Activated gamma-delta T cell treated with anti-CD3 and anti-CD28 coated beads, Interleukin-2, amount 50 U/mL, for 16 hours (primary cell): ENCODE data around the gene PLEKHA7.
"Not testable (repeated sequence)": the region's sequence is repeated elsewhere in the genome, so short reads cannot be mapped to it uniquely, and the experiment has no call there.

Experiments used
- DNase-seq: peaks from one replicate; pipeline ENCODE4 v3.0.0-alpha.2; 2020; ENCODE audit warnings: low read depth

PLEKHA7 gene

GRCh38 chr11:17010851-17011420, 3.3 kb downstream of the PLEKHA7 start:
- no peak for DNase-seq

- no peak for DNase-seq
Observed at GRCh38 chr11:17008099-17008498, 6.1 kb downstream of the PLEKHA7 start.

DNA sequence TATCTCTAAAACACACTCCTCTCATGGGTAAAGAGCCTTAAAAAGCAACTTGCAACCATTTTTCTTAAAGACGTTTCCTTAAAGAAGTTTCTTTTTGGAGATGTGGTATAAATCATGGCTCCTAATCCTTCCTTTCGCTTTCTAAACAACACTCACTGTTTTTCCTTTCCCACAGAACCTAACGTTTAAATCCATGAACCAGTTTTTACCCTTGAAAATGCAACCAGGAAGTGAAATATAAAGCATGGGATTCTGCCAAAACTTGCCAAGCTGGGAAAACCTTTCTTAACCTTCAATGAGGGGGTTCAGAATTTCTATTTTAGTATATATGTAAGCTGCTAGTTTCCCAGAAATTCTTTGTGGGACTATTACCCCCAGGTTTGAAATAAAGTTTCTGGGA, 8.6 kb downstream of the PLEKHA7 start:
- DNase-seq = no peak

DNA sequence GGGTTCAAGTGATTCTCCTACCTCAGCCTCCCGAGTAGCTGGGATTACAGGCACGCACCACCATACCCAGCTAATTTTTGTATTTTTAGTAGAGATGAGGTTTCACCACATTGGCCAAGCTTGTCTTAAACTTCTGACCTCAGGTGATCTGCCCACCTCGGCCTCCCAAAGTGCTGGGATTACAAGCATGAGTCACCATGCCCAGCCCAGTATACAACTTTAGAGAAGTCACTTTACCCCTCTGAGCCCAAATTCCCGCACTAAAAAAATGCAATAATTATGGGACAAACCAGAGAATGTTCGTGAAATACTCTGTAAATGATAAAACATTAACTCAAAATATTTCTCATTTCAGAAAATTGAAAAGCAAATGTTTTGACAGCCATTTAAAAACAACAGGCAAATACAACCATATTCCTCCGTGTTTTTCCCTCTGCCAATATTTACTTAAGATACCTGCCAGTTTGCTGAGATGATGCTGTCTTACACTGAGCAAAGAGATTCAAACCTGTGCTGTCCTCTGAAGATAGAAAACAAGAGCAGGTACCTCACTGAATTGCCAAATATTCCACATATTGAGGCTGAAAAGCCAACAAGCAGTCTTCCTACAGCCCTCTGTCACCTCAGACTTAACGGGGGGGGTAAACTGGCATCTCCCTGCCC, 9.6 kb downstream of the PLEKHA7 start:
- DNase-seq = no peak

DNA sequence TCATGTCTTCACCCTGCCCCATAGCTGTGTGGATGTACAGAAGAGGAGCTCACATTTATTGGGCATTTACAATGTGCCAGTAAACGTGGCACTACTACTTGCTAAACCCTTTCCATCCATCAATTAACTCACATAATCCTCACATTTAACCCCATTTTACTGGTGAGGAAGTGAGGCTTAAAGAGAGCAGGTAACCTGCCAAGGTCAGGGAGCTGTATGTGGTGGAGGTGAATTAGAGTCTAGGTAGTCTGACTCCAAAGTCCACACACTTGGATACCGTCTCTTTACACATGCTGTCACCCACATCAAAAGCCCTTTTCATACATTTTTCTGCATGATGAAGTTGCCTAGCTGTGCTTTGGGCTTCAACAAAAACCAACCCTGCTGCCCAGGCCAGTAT, 10.8 kb downstream of the PLEKHA7 start:
- DNase-seq = no peak

DNA sequence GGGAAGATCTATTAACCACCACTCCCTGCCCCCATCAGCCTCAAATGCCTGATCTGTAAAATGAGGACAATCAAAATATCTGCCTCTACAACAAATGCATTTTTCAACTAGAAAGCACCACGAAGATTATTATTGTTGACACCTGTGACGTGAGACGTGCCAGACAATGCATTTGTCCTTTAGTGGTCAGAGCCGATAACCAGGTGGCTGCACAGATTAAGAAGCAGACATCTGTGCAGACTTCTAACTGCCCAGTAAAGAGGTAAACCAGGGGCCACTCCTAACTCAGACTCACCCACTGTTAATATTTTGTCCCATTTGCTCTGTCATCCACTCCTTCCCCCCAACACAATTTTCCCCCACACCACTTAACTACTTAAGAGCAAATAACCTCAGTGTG, 11.7 kb downstream of the PLEKHA7 start:
- DNase-seq = no peak

- DNase-seq = no peak
Observed at GRCh38 chr11:17001806-17002205, 12.4 kb downstream of the PLEKHA7 start.

DNA sequence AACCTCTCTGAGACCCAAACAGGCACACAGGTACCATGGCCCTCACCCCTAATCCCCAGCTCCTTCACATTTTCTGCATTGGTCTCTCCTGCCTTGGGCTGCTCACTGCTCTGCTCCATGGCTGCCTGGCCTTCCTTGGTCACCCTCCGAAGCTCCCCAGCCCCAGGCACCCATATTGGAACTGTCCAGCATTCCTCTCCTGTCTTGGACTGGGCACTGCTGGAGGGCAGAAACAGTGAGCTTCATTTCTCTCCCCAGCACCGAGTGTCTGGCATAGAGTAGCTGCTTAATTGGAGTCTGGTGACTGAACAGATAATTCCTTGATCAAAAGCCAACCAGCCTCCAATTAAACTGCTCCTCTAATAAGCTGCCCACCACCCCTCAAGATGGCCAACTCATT, 13.2 kb downstream of the PLEKHA7 start:
- no peak for DNase-seq

GRCh38 chr11:17000253-17000652, 14.0 kb downstream of the PLEKHA7 start:
- not testable (repeated sequence) for DNase-seq

DNA sequence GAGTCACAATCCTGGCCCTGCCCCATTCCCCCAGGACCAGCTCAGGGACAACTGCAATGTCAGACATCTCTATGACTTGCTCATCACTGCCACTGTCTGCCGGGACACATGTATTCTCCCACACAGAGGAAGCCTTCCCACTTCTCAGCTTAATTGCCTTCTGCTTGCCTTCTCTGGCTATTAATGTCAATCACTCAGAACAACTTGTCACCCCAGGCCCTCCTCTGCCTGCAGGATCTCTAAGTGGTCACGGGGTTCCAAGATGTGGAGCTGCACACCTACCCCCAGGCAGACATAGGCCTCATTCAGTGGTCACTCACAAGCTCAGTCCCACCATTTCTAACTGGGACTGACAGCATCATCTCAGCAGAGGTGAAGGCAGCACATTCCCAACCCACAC, 15.1 kb downstream of the PLEKHA7 start:
- DNase-seq = no peak

DNA sequence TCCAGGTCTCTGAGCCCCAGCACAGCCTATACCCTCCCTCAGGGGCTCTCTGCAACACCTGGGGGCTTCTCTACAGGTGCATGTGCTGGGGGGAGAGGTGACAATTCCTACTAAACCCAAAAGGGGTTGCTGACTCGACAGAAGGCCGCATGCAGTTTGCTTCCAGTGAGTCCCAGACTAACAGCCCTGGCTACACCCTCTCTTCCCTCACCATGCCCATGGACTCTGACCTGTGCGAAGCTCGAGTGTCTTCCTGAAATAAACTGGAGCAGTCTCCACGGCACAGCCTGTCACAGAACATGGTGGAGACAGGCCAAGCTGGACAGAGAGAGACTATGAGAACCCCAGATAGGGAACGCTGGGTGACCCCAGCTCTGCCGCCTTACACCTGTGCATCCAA, 16.6 kb downstream of the PLEKHA7 start:
- DNase-seq = no peak

DNA sequence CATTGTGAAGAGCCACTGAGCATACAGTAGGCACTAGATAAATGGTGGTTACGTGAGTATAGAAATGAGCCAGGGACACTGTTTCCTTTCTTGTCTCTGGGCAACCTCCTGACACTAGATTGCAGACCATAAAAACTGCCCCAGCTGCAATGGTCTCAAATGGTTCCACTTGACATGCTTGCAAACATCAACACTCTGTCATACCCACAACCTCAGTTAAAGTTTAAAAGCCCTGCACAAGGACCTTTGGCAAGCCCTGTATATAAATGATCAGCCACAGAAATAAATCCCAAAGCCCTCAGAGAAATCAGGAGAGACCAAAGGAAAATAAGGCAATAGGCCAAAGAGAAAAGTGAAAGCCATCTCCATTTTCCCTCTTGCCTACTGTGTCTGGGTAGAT, 20.7 kb downstream of the PLEKHA7 start:
- DNase-seq = no peak

DNA sequence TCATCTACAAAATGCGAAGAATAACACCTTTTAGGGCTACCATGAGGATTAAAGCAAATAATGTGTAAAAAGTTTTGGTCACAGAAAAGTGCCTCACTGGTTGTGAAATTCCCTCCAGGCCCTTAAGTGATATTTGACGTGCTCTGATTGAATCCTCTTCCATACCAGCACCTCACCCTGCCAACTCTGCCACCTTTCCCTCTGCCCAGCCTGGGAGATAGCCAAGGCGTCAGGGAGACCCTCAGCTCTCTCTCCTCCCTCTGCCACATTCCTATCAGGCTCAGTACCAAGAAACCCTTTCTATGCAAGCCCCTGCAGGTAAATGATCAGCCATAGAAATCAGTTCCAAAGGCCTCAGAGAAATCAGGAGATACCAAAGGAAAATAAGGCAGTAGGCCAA, 21.4 kb downstream of the PLEKHA7 start:
- no peak for DNase-seq

GRCh38 chr11:16989554-16989953, 24.7 kb downstream of the PLEKHA7 start:
- DNase-seq = no peak

DNA sequence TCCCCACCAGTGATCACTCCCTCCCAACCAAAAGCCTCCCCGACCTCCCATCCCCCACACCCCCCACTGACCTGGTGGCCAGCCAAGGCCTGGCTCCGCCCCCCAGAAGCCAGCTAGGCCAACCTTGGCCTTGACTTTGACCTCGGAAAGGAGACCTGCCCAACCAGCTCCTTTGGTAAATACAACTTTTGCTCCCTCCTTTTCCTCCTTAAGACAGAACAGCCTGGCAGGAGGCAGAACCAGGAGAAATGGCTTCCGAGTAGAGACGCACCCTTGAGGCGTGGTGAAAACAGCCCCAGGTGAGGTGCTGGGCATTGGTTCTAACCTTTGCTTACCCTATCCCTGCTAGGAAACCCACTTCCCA, 27.0 kb downstream of the PLEKHA7 start:
- DNase-seq = no peak

DNA sequence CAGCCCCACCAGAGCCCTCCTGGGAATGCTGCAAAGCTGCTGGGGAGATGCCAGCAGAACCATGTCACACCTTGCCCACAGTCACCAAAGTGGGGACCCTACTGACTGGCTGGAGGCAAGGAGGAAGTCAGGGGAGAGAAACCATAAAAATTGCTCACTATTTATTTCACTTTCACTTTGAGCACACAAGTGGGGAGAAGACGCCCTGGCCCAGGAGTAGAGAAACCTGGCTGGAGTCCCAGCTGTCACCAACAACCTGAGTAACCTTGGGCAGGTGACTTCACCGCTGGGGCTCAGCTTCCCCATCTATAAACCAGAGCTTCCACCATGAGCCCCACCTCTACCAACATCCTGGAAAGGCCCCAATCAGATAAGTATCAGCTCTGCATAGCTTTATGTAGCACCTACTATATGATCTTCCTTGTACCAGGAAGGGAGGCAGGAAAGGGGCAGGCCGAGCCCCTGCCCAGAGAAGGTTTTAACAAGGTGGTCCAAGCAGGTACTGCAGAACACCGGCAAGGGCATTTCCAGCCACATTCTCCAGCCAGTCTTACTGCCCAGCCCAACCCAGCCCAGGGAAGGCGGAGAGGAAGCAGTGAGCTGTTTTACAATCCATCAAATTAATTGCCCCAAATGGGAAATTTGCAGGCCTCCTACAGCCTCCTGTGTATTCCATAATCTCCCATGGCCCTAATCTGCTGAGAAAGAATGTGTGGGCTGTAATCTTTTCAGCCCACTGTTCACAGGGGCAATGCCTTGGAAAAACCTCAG, 27.6 kb downstream of the PLEKHA7 start:
- DNase-seq = peak; percentile 30

- DNase-seq = no peak
Observed at GRCh38 chr11:16985297-16985696, 28.9 kb downstream of the PLEKHA7 start.

- DNase-seq = no peak
Observed at GRCh38 chr11:16984229-16984628, 30.0 kb downstream of the PLEKHA7 start.

GRCh38 chr11:16982809-16983208, 31.4 kb downstream of the PLEKHA7 start:
- DNase-seq = no peak

DNA sequence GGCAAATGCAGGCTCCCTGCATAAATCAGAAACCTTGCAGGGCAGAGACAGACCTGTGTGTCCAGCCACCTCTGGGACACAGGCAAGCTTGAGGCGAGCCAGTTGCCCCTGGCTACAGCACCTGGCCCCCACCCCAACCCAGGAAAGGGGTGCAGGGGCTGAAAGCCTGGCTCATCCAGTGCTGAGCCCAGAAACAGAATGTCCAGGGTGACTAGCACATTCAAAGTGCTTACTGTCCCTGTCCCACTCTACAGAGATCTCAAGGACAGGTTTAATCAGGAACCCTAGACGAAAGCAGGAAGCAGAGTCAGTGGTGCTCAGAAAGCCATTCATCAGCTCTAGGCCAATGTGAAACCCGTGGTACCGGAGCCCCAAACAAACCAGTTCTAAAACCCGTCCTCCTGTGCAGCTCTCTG, 31.9 kb downstream of the PLEKHA7 start:
- no peak for DNase-seq

GRCh38 chr11:16981651-16982194, 32.5 kb downstream of the PLEKHA7 start:
- no peak for DNase-seq

DNA sequence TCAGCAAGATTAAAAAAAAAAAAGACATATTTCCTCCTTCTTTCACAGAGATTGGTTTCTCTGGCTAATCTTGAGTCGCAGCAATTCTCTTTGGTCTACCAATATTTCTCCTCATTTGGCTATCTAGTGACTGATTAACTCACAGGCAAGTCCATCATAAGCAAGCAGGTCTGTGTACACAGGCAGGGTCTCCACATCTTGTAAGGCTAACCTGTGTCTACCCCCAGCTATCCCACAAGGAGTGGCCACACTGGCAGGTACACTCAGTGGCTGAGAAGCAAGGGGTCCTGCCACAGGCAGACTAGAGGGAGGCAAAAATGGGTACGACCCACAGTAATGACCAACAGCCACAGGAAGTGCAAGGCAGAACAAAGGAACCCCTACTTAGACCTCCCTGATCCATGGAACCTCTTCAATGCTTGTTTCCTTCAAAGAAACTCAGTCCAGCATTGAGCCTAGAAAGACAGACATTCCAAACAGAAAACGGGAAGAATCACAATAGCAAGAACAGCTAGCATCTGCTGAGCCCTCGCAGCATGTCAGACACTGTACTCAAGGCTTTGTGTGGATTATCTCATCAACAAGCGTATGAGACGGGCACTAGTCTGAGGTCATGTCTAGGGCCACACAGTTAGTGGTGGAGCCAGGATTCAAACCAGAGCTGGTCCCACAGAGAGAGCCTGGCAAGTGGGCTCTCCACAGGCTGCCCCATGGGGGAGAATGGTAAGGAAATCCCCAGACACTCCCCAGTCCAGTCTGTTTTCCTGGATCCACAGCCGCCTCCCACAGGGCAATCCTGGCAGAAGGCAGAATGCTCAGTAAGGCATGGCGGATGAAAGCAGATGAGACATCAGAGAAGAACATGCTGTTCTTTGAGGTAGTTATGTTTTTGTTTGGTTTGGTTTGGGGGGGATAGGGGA, 34.3 kb downstream of the PLEKHA7 start:
- no peak for DNase-seq
